Endothelial cell of umbilical vein (primary cell): ENCODE measurements around the gene MAP1LC3B. TPM values are rescaled to one million over a fixed set of nuclear protein-coding genes. Genes with fewer than 3 reads are reported as not detected.

Source experiments
- BruUV-seq: library from RNA; stranded (reverse); fragments of 400-500 nt; replicated peaks from 2 replicates; lab custom pipeline; 2021; lab: Mats Ljungman, UMichigan
- CTCF ChIA-PET: fragments of 300-600, 350-600 bp; sonication (Branson Sonifier 250); formaldehyde crosslinking; loops from one replicate; lab custom pipeline; 2021; ENCODE audit warnings: antibody characterized with exemption, inconsistent platforms; lab: Charles Lee
- POLR2A ChIA-PET: fragments of 300-600, 350-600 bp; sonication (Branson Sonifier 250); formaldehyde crosslinking; loops from one replicate; lab custom pipeline; 2021; ENCODE audit warnings: antibody characterized with exemption, inconsistent platforms; lab: Charles Lee
- DNase-seq: peaks from one replicate; pipeline ENCODE4 v3.0.0-alpha.2; 2011; ENCODE audit warnings: low read depth, low spot score
- FAIRE-seq: peaks from 2 replicates; lab custom pipeline; 2011; peaks lifted over from hg19 to GRCh38; lab: Jason Lieb, UNC
- H2AFZ ChIP-seq: 2 replicates; pipeline ENCODE4 v1.6.0; 2012; ENCODE audit warnings: low read depth, low read length, control low read depth, inconsistent platforms
- H3K27ac ChIP-seq: 2 replicates; pipeline ENCODE4 v1.5.1; 2011; ENCODE audit warnings: low read depth, mild to moderate bottlenecking, control low read depth, low read length, moderate library complexity; ENCODE audit not compliant: insufficient read depth
- H3K27me3 ChIP-seq, 2 experiments: 2 replicates each; pipeline versions ENCODE4 v1.6.0 to v1.6.1; 2011; ENCODE audit warnings: low read length in 2 of 2, mixed read lengths in 1 of 2; ENCODE audit not compliant: control insufficient read depth in 2 of 2, insufficient read depth in 2 of 2
- H3K36me3 ChIP-seq, 2 experiments: 2 replicates in 1 of 2; 3 replicates in 1 of 2; pipeline ENCODE4 v1.5.1; 2011; ENCODE audit warnings: low read length in 2 of 2, mild to moderate bottlenecking in 1 of 2, moderate library complexity in 1 of 2; ENCODE audit not compliant: control insufficient read depth in 2 of 2, insufficient read depth in 2 of 2; ENCODE audit errors: extremely low read depth in 1 of 2
- H3K4me1 ChIP-seq: 3 replicates; pipeline ENCODE4 v1.5.1; 2011; ENCODE audit warnings: mild to moderate bottlenecking, low read length; ENCODE audit not compliant: control insufficient read depth, insufficient read depth; ENCODE audit errors: extremely low read depth
- H3K4me2 ChIP-seq: 2 replicates; pipeline ENCODE4 v1.6.1; 2011; ENCODE audit warnings: low read length, control low read depth, mixed read lengths; ENCODE audit not compliant: insufficient read depth
- H3K4me3 ChIP-seq, 3 experiments: fragments of 200-600 bp in 1 of 3; sonication (generic), shearing (Covaris generic) in 1 of 3; replicated peaks in 1 of 3; 2 replicates each; pipeline ENCODE4 v1.5.1; 2011 to 2016; ENCODE audit warnings: control low read depth in 3 of 3, low read length in 3 of 3, mild to moderate bottlenecking in 2 of 3, inconsistent platforms in 1 of 3, low read depth in 1 of 3, moderate library complexity in 1 of 3; ENCODE audit not compliant: insufficient read depth in 1 of 3
- H3K79me2 ChIP-seq: 2 replicates; pipeline ENCODE4 v1.6.0; 2012; ENCODE audit warnings: low read length, inconsistent platforms; ENCODE audit not compliant: control insufficient read depth, insufficient read depth
- H3K9ac ChIP-seq: replicated peaks from 2 replicates; pipeline ENCODE3; 2011; ENCODE audit warnings: low read length, control low read depth; ENCODE audit not compliant: insufficient read depth; ENCODE audit errors: extremely low read depth
- H3K9me1 ChIP-seq: replicated peaks from 3 replicates; pipeline ENCODE4 v1.6.0; 2011; ENCODE audit warnings: mild to moderate bottlenecking, low read length; ENCODE audit not compliant: control insufficient read depth, insufficient read depth; ENCODE audit errors: extremely low read depth
- H3K9me3 ChIP-seq: replicated peaks from 2 replicates; pipeline ENCODE4 v1.5.1; 2012; ENCODE audit warnings: low read length, inconsistent platforms; ENCODE audit not compliant: control insufficient read depth, insufficient read depth
- H4K20me1 ChIP-seq: replicated peaks from 2 replicates; pipeline ENCODE3; 2011; ENCODE audit warnings: mild to moderate bottlenecking, low read length; ENCODE audit not compliant: control insufficient read depth, insufficient read depth; ENCODE audit errors: extremely low read depth
- EZH2 ChIP-seq: IDR thresholded peaks from 2 replicates; pipeline ENCODE4 v1.6.1; 2012; ENCODE audit warnings: borderline replicate concordance, low read depth, mild to moderate bottlenecking, moderate library complexity, low read length, inconsistent platforms; ENCODE audit not compliant: severe bottlenecking
- JUN ChIP-seq: IDR thresholded peaks from 2 replicates; pipeline ENCODE4 v1.6.1; 2011; ENCODE audit warnings: borderline replicate concordance, low read depth; ENCODE audit not compliant: insufficient read length, insufficient read depth
- POLR2A ChIP-seq: IDR thresholded peaks from 2 replicates; pipeline ENCODE4 v1.6.1; 2012; ENCODE audit warnings: low read depth, mild to moderate bottlenecking, control low read depth, low read length
- POLR2AphosphoS5 ChIP-seq: IDR thresholded peaks from 2 replicates; pipeline ENCODE4 v1.6.1; 2012; ENCODE audit warnings: low read depth, mild to moderate bottlenecking, control low read depth, low read length, moderate library complexity; ENCODE audit not compliant: insufficient read depth
- dilution Hi-C: fragments of 300-500 bp; cut with MboI; formaldehyde crosslinking; loops from one replicate; pipeline ENCODE4 v1.15.0; 2019; ENCODE audit warnings: low sequenced_read_pairs; ENCODE audit not compliant: extremely low pct_ligation_motif_present
- intact Hi-C: fragments of 100-400 bp; cut with micrococcal nuclease; formaldehyde crosslinking; loops from one replicate; pipeline ENCODE4 v1.10.0; 2022
- polyA plus RNA-seq, 4 experiments: library from polyadenylated mRNA; depleted of rRNA in 3 of 4; stranded (reverse) in 3 of 4; unstranded in 1 of 4; fragments of >200 nt; gene quantifications; 2 replicates each; pipeline versions ENCODE4 v1.2.1 to v1.2.3, GENCODE V29; 2011 to 2012; ENCODE audit warnings: missing spikeins in 1 of 4
- total RNA-seq: library from RNA; stranded (reverse); gene quantifications from 2 replicates; pipeline ENCODE4 v1.2.3, GENCODE V29; 2021
- TF ChIP-seq, protein P1 (sequence below): IDR thresholded peaks from 2 replicates; pipeline ENCODE4 v1.6.1; 2011; ENCODE audit not compliant: insufficient read depth, insufficient read length
- TF ChIP-seq, protein P2 (sequence below), 2 donors: IDR thresholded peaks; 1 replicate in 1 of 2; 2 replicates in 1 of 2; pipeline ENCODE4 v1.5.1; 2011; ENCODE audit warnings: low read length in 2 of 2, mild to moderate bottlenecking in 2 of 2, moderate library complexity in 2 of 2, control low read depth in 1 of 2, inconsistent platforms in 1 of 2, low read depth in 1 of 2; ENCODE audit not compliant: insufficient read depth in 1 of 2; ENCODE audit errors: extremely low read depth in 1 of 2

The MAP1LC3B gene
- total and polyA plus RNA-seq, 2 donors (not counting 3 experiments of a cell fraction or from before 2014, with no cell fraction given) = 40.7 to 99.9 TPM

DNA sequence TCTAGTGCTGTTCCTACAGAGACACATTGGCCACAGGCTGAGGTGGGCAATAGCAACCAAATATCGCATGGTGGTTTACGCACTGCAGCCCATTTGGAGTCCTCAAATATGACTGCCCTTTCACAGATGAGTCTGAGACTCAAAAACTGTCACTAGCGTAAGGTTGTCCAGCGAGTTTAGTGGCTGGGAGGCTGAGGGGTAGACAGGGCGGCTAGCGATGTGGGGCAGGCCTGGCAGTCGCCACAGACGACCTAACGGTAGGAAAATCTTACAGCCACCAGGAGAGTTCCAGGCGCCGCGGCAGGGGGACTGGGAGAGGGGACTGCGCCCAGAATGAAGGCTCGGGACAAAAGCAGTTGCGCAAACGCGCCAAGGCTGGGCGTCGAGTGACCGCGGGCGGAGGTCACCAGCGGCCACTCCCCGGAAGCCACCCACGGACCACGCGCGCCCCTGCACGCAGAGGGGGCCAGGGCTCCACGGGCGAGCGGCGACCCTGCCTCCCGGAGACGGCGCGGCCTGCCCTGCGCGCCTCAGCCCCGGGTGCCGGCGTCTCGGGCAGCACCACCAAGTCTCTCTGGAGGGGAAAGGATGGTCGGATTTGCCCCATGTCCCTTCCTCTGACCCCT lies 699 bp upstream of the MAP1LC3B start:
- TSS peak; percentile 63 for BruUV-seq
- CTCF ChIA-PET = no interaction called here
- no peak for TF ChIP-seq JUN
- peak; percentile 0 for TF ChIP-seq POLR2A
- intact Hi-C loops = loop anchor here (5.0 kb wide), 2 partner anchors 46 to 829 kb away; no protein-coding TSS in a partner anchor
- H3K36me3 ChIP-seq = peaks cover 0 to 2% of the 10 kb centered on the region in 2 experiments
- no peaks in the 10 kb centered on the region for H3K27me3 ChIP-seq
- peak overlapping the region; percentile 97 for H3K9ac ChIP-seq
- no peaks in the 10 kb centered on the region for H3K9me3 ChIP-seq
- H3K27ac ChIP-seq = peak overlapping the region; percentile 93
- peaks cover 11% of the 10 kb centered on the region for H4K20me1 ChIP-seq
- H3K4me2 ChIP-seq = peak overlapping the region; percentile 43
- peaks cover 34% of the 10 kb centered on the region for H3K4me1 ChIP-seq
- H2AFZ ChIP-seq = peak overlapping the region; percentile 0
- peak overlapping the region; percentile 24 to 86 (median 49) for H3K4me3 ChIP-seq
- dilution Hi-C loops = no loop called here
- H3K9me1 ChIP-seq = no peaks in the 10 kb centered on the region
- POLR2A ChIA-PET = no interaction called here
- FAIRE-seq (no peak), DNase-seq (no peak)
- H3K79me2 ChIP-seq = peaks cover 35% of the 10 kb centered on the region

DNA sequence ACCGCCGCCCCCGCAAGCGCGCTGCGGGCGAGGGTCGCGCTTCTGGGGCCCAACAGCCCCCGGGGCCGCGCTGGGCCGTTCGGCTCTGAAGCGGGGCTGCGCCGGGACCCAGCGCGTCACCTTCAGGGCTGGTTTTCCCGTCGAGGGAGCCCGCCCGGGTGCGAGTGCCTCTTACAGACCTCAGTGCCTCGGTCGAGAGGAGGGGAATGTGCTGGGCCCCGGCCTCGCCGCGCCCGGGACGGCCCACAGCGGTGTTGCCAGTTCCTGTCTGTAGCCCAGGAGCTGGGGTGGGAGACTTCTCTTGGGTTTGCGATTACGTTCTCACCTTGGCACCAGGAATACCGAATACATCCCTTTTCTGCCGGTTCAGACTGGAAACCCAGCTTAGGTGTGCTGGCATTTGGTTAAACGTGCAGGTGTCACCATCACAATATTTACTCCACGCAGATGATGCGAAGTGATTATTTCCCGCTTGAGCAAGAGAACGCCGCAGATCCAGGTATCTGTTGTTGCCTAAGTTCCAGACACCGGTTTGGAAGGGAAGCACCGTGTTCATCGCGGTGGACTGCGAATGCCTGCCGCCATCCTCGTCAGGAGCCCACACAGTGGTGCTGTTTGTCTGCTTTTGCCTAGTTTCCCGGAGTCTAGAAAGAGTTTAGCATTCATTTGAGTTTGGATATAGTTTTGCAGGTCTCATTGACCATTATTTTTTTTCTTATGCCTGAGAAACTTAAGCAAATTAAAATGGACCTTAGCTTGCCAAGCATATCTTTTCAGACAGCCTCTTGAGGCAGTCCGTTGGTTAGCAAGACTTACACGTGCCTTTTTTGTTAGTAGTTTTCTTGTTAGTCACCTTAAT lies 914 bp downstream of the MAP1LC3B start:
- dilution Hi-C loops = no loop called here
- Histone ChIP-seq H2AFZ (no peak overlapping the region), H3K79me2 (peaks cover 50% of the 10 kb centered on the region)

More for the DNA sequence above, 914 bp downstream of the MAP1LC3B start:
- H3K9me1 ChIP-seq = no peaks in the 10 kb centered on the region
- BruUV-seq = TSS peak; percentile 40
- peak overlapping the region; percentile 3 to 91 (median 82) for H3K4me3 ChIP-seq
- FAIRE-seq = no peak
- ChIA-PET CTCF (interaction anchor here (1.1 to 2.5 kb wide), 6 partner anchors 10 to 828 kb away, joined by 3 to 17 read pairs (median 8); partner anchors contain the start of gene FBXO31), POLR2A (interaction anchor here (0.7 kb wide), 1 partner anchor 181 kb away, joined by 3 read pairs; no protein-coding TSS in a partner anchor)
- peak overlapping the region; percentile 77 for H3K27ac ChIP-seq
- TF ChIP-seq, protein P1, sequence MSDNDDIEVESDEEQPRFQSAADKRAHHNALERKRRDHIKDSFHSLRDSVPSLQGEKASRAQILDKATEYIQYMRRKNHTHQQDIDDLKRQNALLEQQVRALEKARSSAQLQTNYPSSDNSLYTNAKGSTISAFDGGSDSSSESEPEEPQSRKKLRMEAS = no peak
- no peak for TF ChIP-seq POLR2A
- no peak for TF ChIP-seq POLR2AphosphoS5
- no peak for TF ChIP-seq EZH2
- TF ChIP-seq, protein P2, sequence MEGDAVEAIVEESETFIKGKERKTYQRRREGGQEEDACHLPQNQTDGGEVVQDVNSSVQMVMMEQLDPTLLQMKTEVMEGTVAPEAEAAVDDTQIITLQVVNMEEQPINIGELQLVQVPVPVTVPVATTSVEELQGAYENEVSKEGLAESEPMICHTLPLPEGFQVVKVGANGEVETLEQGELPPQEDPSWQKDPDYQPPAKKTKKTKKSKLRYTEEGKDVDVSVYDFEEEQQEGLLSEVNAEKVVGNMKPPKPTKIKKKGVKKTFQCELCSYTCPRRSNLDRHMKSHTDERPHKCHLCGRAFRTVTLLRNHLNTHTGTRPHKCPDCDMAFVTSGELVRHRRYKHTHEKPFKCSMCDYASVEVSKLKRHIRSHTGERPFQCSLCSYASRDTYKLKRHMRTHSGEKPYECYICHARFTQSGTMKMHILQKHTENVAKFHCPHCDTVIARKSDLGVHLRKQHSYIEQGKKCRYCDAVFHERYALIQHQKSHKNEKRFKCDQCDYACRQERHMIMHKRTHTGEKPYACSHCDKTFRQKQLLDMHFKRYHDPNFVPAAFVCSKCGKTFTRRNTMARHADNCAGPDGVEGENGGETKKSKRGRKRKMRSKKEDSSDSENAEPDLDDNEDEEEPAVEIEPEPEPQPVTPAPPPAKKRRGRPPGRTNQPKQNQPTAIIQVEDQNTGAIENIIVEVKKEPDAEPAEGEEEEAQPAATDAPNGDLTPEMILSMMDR (IDR thresholded peaks at IDR 0.05; ENCODE audit: extremely low read depth in 1 of 2, insufficient read depth in 1 of 2, low read depth in 1 of 2, low read length in 2 of 2) = peak in 1 of 2 donors; percentile 21
- intact Hi-C loops = loop anchor here (1.0 to 5.0 kb wide), 6 partner anchors 10 to 831 kb away; partner anchors contain the start of genes C16orf95, FBXO31 and ZCCHC14
- H3K27me3 ChIP-seq = no peaks in the 10 kb centered on the region
- peaks cover 0 to 3% of the 10 kb centered on the region in 2 experiments for H3K36me3 ChIP-seq
- H3K4me1 ChIP-seq = peaks cover 29% of the 10 kb centered on the region
- peak overlapping the region; percentile 77 for H3K4me2 ChIP-seq
- peak; percentile 63 for DNase-seq
- peaks cover 11% of the 10 kb centered on the region for H4K20me1 ChIP-seq
- peak overlapping the region; percentile 97 for H3K9ac ChIP-seq
- H3K9me3 ChIP-seq = no peaks in the 10 kb centered on the region
